OCI-LY1 (cell line): ENCODE data around the gene CNNM1.

ENCODE experiments used
- CTCF ChIP-seq: fragments of 200-600 bp; sonication (generic), shearing (Covaris generic); IDR thresholded peaks from 2 replicates; pipeline ENCODE4 v1.5.1; 2017; ENCODE audit warnings: mild to moderate bottlenecking, antibody characterized with exemption, low read length, moderate library complexity, mixed read lengths
- EZH2 ChIP-seq: fragments of 200-600 bp; sonication (generic), shearing (Covaris generic); IDR thresholded peaks from 2 replicates; pipeline ENCODE4 v1.8.0; 2017; ENCODE audit warnings: borderline replicate concordance, mixed run types, mild to moderate bottlenecking, antibody characterized with exemption, low read length, moderate library complexity, mixed read lengths

GRCh38 chr10:99296605-99297004 is 32.6 kb upstream of the CNNM1 start:
- no peak for TF ChIP-seq CTCF
- TF ChIP-seq EZH2, result no peak
